Measurements from ENCODE around the gene RBM4B. TPM values are rescaled to one million over a fixed set of nuclear protein-coding genes. Genes with fewer than 3 reads are reported as not detected.

Gene RBM4B, protein sequence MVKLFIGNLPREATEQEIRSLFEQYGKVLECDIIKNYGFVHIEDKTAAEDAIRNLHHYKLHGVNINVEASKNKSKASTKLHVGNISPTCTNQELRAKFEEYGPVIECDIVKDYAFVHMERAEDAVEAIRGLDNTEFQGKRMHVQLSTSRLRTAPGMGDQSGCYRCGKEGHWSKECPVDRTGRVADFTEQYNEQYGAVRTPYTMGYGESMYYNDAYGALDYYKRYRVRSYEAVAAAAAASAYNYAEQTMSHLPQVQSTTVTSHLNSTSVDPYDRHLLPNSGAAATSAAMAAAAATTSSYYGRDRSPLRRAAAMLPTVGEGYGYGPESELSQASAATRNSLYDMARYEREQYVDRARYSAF
- 23.1 and 25.6 TPM in 2 replicates for total RNA-seq (2012; rRNA removed)
- polyA plus RNA-seq (2012; rRNA removed): 21.1 and 26.7 TPM in 2 replicates
- 11.4 and 17.8 TPM in 2 replicates for polyA plus RNA-seq (2012; cell fraction: cytosol; rRNA removed)
- 21.4 and 62.4 TPM in 2 replicates for polyA plus RNA-seq (2012; cell fraction: nucleus; rRNA removed; ENCODE audit: low replicate concordance)
- percentile 73 among the genes with signal in this experiment for Bru-seq, nascent RNA
- BruChase-seq, experiment 1, labeled RNA remaining after a 6-hour chase: percentile 79 among the genes with signal in this experiment
- BruChase-seq, experiment 2, labeled RNA remaining after a 2-hour chase: percentile 70 among the genes with signal in this experiment
- long read RNA-seq, transcript RBM4B-206 (2 exons, 1,646 nt): minor isoform, 5 of 33 reads
- long read RNA-seq, transcript RBM4B-201 (4 exons, 1,840 nt): major isoform, 14 of 33 reads
- long read RNA-seq, partial matches to known transcripts: 9 of 33 reads
- long read RNA-seq, other reads (novel, unspliced or antisense): 5 of 33 reads

GRCh38 chr11:66677599-66678375 is at the start of gene RBM4B:
RBM4B (minus strand) TSS chr11:66677887; CDS start chr11:66677079, 808 bp downstream.
- peak within 1 kb of the TSS; percentile 75 for H4K91ac ChIP-seq (ENCODE audit: insufficient read depth, low read depth, low read length)
- H3K23ac ChIP-seq (ENCODE audit: low read depth, low read length): peak within 1 kb of the TSS; percentile 86
- no peak within 1 kb of the TSS for H2BK15ac ChIP-seq (ENCODE audit: low read depth, low read length)
- H4K5ac ChIP-seq (ENCODE audit: low read depth, low read length): peak within 1 kb of the TSS; percentile 87
- CTCF ChIA-PET: interaction anchor here (0.5 to 1.9 kb wide), 8 partner anchors 17 to 239 kb away, joined by 3 to 7 read pairs (median 4); partner anchors contain the start of genes MRPL11 and ZDHHC24
- DNase-seq (peak; percentile 93), ATAC-seq (ENCODE audit: low read depth) (peak; percentile 96)
- H3K56ac ChIP-seq (ENCODE audit: extremely low read depth, insufficient read depth, low read length): peak within 1 kb of the TSS; percentile 91
- peak within 1 kb of the TSS; percentile 77 for H3K4ac ChIP-seq (ENCODE audit: low read depth, low read length)
- no peaks in the 10 kb centered on the region; the same call in 1 of the 2 replicates for H4K20me1 ChIP-seq (ENCODE audit: insufficient read depth, low read length)
- no peaks in the 10 kb centered on the region; the same call in 1 of the 2 replicates for H3K9me1 ChIP-seq (ENCODE audit: insufficient read depth, low read length)
- WGBS, 2 experiments (ENCODE audit: extremely low coverage in 2 of 2, insufficient read length in 1 of 2): 0% methylated on average over 26 of the region's 61 CpGs; no CpG with 5 or more reads in 1 of the 2 experiments
- H3K18ac ChIP-seq (ENCODE audit: low read depth, low read length): peak within 1 kb of the TSS; percentile 48
- peak within 1 kb of the TSS; percentile 90 for H3K9ac ChIP-seq (ENCODE audit: low read depth, low read length)
- dilution Hi-C loops (cut with HindIII; ENCODE audit: low sequenced_read_pairs, unreplicated experiment) (no loop called here), intact Hi-C loops (cut with micrococcal nuclease) (loop anchor here (1.0 kb wide), 5 partner anchors 98 to 269 kb away; partner anchors contain the start of genes ACTN3, PELI3 and ZDHHC24), in situ Hi-C loops (cut with MboI; ENCODE audit: low sequenced_read_pairs) (no loop called here)
- H2BK20ac ChIP-seq (ENCODE audit: low read depth, low read length): no peak within 1 kb of the TSS
- H3K4me2 ChIP-seq (ENCODE audit: low read depth, low read length): peak within 1 kb of the TSS; percentile 97
- POLR2A ChIA-PET (ENCODE audit: unreplicated experiment): interaction anchor here (0.5 kb wide), 3 partner anchors 27 to 198 kb away, joined by 3 to 8 read pairs (median 3); no protein-coding TSS in a partner anchor
- no peaks in the 10 kb centered on the region for H3K27me3 ChIP-seq (ENCODE audit: control insufficient read depth, insufficient read depth, low read length)
- peak within 1 kb of the TSS; percentile 96 for H2AFZ ChIP-seq (replicated peaks; ENCODE audit: low read length, poor library complexity)
- peak within 1 kb of the TSS; percentile 86 for H2BK5ac ChIP-seq (ENCODE audit: low read depth, low read length, poor library complexity, severe bottlenecking)
- peak within 1 kb of the TSS; percentile 97 for H3K27ac ChIP-seq (ENCODE audit: insufficient read depth, low read length)
- H3K4me1 ChIP-seq (ENCODE audit: control insufficient read depth, insufficient read depth, low read length): peaks cover 5% of the 10 kb centered on the region
- H3K36me3 ChIP-seq (ENCODE audit: control insufficient read depth, insufficient read depth, low read length): peaks cover 8% of the 10 kb centered on the region
- no peaks in the 10 kb centered on the region for H3K9me3 ChIP-seq (ENCODE audit: control insufficient read depth, insufficient read depth, low read length)
- BruUV-seq (replicated peaks): no TSS peak
- peaks cover 17 to 34% of the 10 kb centered on the region in 2 experiments; a peak in 3 of 4 replicates for H3K79me1 ChIP-seq (ENCODE audit: low read depth in 1 of 2, low read length in 2 of 2)
- peak within 1 kb of the TSS; percentile 96 for H2AK5ac ChIP-seq (ENCODE audit: low read depth, low read length)
- TF ChIP-seq MXI1 (IDR thresholded peaks at IDR 0.05; ENCODE audit: borderline replicate concordance, low read depth, low read length): peak; percentile 50; the same call in 1 of the 2 replicates
- no peak for TF ChIP-seq FOS (IDR thresholded peaks at IDR 0.05; ENCODE audit: low read depth, low read length)
- TF ChIP-seq BHLHE40 (IDR thresholded peaks at IDR 0.05; ENCODE audit: low read depth, low read length): peak; percentile 18; the same call in 1 of the 2 replicates
- TF ChIP-seq CHD1 (IDR thresholded peaks at IDR 0.05; ENCODE audit: low read depth, low read length): no peak; the same call in 1 of the 2 replicates
- peak; percentile 97 for TF ChIP-seq POLR2A (IDR thresholded peaks at IDR 0.05; ENCODE audit: low read depth, low read length)
- 0 out of 2 replicates have a peak, but pooled peaks have one; percentile 1 for TF ChIP-seq RAD21 (IDR thresholded peaks at IDR 0.05; ENCODE audit: low read length)
- no peak for TF ChIP-seq CEBPB (IDR thresholded peaks at IDR 0.05; ENCODE audit: low read depth, low read length)
- no peak for TF ChIP-seq MAFK (IDR thresholded peaks at IDR 0.05; ENCODE audit: low read depth, low read length)
- peak; percentile 77; the same call in 1 of the 2 replicates for TF ChIP-seq MAZ (IDR thresholded peaks at IDR 0.05; ENCODE audit: borderline replicate concordance, low read depth, low read length)
- TF ChIP-seq, protein P1, sequence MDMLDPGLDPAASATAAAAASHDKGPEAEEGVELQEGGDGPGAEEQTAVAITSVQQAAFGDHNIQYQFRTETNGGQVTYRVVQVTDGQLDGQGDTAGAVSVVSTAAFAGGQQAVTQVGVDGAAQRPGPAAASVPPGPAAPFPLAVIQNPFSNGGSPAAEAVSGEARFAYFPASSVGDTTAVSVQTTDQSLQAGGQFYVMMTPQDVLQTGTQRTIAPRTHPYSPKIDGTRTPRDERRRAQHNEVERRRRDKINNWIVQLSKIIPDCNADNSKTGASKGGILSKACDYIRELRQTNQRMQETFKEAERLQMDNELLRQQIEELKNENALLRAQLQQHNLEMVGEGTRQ (IDR thresholded peaks at IDR 0.05; ENCODE audit: low read depth, low read length): peak; percentile 67
- TF ChIP-seq RFX5 (IDR thresholded peaks at IDR 0.05; ENCODE audit: low read depth, low read length): no peak
- H4K8ac ChIP-seq (ENCODE audit: low read depth in 2 of 2, low read length in 2 of 2): peak within 1 kb of the TSS; percentile 70 to 90
- H3K4me3 ChIP-seq (ENCODE audit: insufficient read depth, low read depth, low read length): peak within 1 kb of the TSS; percentile 73
- H2BK120ac ChIP-seq (ENCODE audit: low read depth, low read length): peak within 1 kb of the TSS; percentile 65
- peak within 1 kb of the TSS; percentile 93 for H2AK9ac ChIP-seq (replicated peaks; ENCODE audit: low read depth, low read length, poor library complexity)
- H3K14ac ChIP-seq (replicated peaks; ENCODE audit: low read depth, low read length): peak within 1 kb of the TSS; percentile 94
